Hematopoietic multipotent progenitor cell treated with erythropoietin and hydrocortisone succinate and interleukin-3 and kit ligand, for 15 days (in vitro differentiated cells): ENCODE data around the gene DDX24.

Source experiments
- DNase-seq: peaks from one replicate; pipeline ENCODE4 v3.0.0-alpha.2; 2015; ENCODE audit warnings: low spot score

Gene DDX24, protein sequence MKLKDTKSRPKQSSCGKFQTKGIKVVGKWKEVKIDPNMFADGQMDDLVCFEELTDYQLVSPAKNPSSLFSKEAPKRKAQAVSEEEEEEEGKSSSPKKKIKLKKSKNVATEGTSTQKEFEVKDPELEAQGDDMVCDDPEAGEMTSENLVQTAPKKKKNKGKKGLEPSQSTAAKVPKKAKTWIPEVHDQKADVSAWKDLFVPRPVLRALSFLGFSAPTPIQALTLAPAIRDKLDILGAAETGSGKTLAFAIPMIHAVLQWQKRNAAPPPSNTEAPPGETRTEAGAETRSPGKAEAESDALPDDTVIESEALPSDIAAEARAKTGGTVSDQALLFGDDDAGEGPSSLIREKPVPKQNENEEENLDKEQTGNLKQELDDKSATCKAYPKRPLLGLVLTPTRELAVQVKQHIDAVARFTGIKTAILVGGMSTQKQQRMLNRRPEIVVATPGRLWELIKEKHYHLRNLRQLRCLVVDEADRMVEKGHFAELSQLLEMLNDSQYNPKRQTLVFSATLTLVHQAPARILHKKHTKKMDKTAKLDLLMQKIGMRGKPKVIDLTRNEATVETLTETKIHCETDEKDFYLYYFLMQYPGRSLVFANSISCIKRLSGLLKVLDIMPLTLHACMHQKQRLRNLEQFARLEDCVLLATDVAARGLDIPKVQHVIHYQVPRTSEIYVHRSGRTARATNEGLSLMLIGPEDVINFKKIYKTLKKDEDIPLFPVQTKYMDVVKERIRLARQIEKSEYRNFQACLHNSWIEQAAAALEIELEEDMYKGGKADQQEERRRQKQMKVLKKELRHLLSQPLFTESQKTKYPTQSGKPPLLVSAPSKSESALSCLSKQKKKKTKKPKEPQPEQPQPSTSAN

DNA sequence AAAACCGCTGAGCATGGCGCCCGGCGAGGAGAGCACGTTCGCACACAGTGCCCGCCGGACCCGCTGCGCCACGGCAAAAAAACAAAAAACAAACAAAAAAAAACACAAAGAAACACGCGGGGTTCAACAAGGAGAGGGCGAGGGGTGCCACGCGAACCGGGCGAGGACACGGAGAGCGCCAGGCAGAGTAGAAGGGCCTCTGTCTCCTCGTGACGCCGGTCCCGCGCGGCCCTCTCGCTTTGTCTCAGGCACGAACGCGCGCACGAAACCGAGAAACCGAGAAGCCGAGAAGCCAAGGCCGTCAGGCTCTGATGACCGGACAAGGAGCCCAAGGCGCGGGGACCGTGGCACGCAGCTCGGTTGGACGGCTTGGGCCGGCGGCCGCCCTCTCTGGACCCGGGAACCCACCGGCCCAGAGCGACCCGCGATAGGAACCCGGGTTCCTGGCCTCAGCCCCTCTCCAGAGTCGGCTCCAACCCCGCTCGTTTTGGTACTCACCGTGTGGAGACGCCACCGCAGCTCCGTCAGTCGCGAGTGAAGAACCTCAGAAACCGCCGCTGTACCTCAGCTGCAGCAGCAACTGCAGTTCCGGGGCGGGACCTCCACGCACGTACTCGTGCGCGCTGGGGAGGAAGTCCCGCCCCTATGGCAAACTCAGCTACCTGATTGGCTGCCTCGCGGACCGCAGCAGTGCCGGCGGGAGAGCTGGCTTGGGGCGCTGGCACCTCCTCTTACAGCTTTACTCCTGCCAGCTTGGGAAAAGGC is at the start of gene DDX24, which contains the start of gene IFI27L1:
DDX24 (minus strand) TSS at position 582 of the 765 bp plus-strand sequence. CDS start 1,460 bp downstream, outside the sequence.
IFI27L1 (plus strand) TSS at position 690 of the 765 bp plus-strand sequence. CDS start 15,628 bp downstream, outside the sequence.
- DNase-seq, result peak; percentile 96

DNA sequence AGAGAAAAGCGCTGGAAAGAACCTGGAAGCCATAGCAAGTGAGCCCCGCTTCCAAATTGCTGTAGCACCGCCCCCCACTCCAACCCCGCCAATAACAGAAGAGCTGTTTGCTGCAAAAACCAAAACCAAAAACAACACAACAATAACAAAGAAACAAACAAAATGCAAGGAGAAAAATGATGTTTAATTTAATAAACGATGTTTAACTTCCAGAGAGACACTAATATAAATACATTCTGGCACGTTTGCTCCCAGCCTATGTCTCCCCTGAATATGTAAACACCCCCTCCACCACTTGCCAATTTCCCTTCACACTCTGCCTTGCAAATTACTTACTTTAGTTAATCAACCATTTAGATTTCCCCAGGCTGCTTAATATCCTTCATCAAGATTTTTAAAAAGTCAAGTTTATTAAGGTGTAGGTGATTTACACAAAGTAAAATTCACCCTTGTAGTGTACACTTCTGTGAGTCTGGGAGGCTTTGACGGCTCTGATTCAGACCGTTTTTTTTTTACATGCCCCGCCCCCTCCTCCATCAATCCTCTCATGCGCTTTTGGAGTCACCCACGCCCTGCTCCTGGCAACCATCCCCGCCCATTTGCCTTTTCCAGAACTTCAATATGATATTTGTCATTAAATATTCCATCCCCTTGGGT is 48.9 kb upstream of the DDX24 start:
- peak; percentile 49 for DNase-seq

DNA sequence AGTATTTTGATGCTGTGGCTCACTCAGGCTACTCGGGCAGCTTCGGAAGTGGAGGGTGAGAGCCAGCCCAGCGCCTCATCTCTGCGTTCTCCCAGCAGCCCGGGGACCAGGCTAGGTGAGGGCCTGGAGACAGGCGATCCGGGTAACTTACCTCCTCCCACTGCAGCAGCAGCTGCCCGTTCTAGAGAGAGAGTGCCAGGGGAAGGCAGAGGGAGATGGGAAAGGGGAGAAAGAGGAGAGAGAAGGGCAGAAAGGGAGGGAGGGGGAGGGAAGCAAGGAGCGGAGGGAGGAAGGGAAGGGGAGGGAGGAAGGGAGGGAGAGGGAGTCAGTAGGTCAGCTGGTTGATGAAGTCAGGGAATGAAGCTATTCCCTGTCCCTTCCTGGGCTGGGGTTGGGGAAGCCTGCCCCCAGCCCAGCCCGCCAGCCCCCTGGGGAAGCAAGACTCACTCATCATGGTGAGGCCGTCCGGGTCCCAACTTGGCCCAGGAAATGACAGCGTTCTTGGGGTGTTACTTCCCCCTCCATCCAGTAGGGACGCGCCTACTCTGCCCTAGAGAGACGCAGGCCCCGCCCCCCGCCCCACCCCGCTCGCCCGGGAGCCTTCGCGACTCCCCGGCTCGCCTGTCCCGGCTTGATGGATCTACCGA is 48.2 kb upstream of the DDX24 start, which contains the start of gene IFI27L2:
IFI27L2 (minus strand) TSS at position 494 of the 647 bp plus-strand sequence; CDS start at position 454, 40 bp downstream.
- DNase-seq, result peak; percentile 77

DNA sequence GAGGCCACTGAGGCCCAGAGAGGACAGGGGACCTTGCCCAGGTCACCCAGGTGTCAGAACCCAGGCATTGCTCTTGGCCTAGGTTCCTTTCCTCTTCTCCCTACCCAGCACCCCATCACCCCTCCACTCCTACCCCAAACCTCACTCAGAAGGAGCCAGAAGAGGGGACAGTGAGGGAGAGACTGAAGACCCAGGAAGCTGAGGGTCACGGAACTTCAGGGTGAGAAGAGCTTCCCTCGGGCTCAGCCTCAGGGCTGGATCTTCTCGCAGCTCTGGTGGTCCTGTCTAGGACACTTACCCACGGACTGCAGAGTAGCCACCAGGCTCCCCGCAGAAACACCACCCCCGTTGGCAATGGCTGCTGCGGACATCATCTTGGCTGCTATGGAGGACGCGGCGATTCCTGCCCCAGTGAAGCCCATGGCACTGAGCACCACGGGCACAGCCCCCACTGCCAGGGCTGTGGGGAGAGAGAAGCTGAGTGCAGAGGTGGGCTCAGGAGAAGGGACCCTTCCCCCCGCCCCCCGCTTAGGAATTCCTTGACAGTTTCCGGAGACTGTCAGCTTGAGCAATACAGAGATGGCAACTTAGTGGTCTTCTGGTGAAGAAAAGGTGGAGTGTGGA is 47.3 kb upstream of the DDX24 start:
- DNase-seq, result no peak

DNA sequence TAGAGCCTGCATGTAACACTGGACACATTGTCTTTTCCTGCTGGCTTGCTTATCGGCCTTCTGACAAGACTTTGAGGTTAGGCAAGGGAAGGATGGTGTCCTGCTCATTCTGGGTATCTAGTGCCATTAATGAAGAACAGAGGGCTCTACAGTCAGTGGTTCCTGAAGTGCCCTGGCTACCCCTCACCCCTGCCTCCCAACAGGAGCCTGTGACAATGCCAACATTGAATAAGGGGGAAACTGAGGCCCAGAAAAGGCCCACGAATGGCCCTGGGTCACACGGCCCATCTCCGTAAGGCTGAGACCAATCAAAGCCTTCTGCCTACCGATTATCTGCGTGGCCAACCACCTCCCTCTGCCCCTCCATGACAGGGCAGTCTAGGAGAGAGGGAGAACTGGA is 46.3 kb upstream of the DDX24 start:
- no peak for DNase-seq

DNA sequence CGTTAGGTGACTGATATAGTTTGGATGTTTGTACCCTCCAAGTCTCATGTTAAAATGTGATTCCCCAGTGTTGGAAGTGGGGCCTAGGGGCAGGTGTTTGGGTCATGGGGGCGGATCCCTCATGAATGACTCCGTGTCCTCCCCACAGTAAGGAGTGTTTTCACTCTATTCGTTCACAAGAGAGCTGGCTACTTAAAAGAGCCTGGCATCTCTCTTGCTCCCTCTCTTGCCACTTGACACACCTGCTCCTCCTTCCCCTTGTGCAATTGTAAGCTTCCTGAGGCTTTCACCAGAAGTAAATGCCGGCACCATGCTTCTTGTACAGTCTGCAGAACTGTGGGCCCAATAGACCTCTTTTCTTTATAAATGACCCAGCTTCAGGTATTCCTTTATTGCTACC is 45.8 kb upstream of the DDX24 start:
- DNase-seq, result no peak

- no peak for DNase-seq
Observed at GRCh38 chr14:94126419-94126677, 45.3 kb upstream of the DDX24 start.

- no peak for DNase-seq
Observed at GRCh38 chr14:94125659-94126418, 44.8 kb upstream of the DDX24 start.

GRCh38 chr14:94124582-94125377 is 43.8 kb upstream of the DDX24 start:
- no peak for DNase-seq

DNA sequence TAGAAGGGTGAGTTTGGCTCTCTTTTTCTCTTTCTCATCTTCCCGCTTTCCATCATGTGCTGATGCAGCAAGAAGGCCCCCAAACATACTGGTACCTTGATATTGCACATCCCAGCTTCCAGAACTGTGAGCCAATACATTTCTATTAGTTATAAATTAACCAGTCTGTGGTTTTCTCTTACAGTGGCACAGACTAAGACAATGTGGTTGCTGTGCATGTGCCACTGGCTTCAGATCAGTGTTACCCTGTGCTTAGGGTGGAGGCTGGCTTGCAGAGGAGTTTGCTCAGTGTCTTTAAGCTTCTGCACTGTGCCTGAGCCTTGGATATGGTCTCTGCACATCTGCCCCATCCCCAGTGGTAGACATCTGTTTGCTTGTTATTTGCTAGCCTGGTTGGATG is 42.9 kb upstream of the DDX24 start:
- no peak for DNase-seq

GRCh38 chr14:94123296-94123695 is 42.3 kb upstream of the DDX24 start:
- no peak for DNase-seq

- DNase-seq, result no peak
Observed at GRCh38 chr14:94122438-94122837, 41.4 kb upstream of the DDX24 start.

DNA sequence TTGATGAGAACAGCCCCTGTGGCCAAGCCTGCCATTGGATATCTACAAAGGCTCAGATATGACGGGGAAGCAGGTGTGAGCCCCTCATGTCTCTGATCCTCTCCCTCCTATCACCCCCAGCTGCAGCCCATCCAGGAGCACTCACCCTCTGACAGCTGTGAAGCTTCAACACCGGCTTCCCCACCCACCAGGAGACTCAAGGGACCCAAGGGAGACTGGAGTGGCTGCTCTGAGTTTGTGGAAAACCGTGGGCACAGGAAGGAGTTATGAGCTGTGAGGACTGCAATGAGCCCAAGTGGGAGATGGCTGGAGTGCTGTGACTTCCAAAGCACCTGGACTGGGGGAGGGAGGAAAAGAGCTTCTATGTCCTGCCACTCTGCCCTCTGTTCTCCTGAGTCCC is 40.5 kb upstream of the DDX24 start:
- no peak for DNase-seq

DNA sequence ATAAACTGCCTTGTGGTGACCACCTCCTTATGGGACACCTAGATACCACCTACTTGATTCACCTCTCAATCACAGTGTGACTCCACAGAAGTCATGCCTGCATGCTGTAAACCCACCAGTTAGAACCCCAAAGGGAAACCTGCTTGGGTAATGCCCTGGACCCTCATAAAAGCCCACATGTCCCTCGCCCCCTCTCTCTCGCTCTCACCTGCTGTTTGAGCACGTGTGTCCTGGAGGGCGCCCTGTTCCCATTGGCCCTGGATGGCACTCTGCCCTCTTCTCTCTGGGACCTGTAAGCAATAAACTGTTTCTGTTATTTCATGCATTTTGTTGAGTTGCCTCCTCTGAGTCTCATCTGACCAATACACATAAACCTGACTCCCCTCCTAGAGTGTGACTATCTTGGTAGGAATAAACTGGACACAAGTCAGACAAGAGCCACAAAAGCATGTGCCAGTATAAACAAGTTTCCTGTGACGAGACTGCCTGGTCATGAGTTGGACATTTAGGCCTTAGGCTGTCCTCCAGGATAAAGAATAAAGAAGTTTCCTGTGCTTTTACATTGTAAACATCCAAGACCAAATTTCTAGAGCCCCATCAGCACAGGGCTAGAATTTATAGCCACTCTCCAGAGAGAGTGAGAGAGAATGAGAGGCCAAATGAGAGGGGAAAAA is 39.8 kb upstream of the DDX24 start:
- DNase-seq, result no peak

DNA sequence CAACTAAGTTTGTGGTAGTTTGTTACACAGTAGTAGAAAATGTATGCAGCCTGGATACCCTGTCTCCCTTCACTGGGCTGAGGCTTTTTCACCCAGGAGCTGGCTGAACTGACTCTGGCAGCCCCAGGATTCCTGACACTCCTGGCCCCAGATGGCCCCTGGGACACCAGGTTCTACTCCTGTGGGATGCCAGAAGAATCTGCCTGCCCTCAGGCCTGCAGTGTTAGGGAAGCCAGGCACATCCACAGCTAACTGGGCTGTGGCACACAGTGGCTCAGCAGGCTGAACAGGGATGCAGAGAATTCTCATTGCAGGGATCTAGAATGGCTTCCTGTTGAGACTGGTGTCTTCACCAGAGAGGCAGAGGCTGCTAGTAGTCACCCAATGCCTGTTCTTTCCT is 38.1 kb upstream of the DDX24 start:
- no peak for DNase-seq

DNA sequence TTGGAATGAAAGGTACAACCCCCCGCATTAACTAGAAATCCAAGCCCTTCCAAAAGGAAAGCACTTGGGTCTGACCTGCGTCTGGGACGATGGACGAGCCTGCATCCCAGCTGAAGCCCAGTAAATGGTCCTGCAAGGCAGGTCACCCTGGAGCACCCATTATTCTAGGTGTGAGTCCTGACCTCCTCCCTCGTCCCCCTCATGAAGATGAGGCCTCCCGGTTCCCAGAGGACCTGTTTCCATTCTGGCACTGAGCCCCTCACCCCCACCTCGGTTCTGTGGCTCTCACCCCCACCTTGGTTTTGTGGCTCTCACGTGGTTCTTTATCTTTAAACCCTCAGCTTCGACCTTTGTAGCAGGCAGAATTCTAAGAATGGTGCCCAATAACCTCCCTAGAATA is 36.9 kb upstream of the DDX24 start:
- DNase-seq, result no peak

- DNase-seq, result no peak
Observed at GRCh38 chr14:94116701-94117100, 35.7 kb upstream of the DDX24 start.

GRCh38 chr14:94115631-94116030 is 34.6 kb upstream of the DDX24 start:
- DNase-seq, result no peak
